ENCODE measurements around the gene FARS2. TPM values are rescaled to one million over a fixed set of nuclear protein-coding genes. Genes with fewer than 3 reads are reported as not detected.
A peak's percentile ranks its signal among the peaks of the same experiment; 100 is the strongest.

Gene FARS2
- total RNA-seq, 1 experiment from 2014 or later: 17.8 TPM

- intact Hi-C loops (cut with micrococcal nuclease; ENCODE audit: unreplicated experiment): no loop called here
- no peak for DNase-seq (ENCODE audit: low spot score)
- ChIA-PET CTCF (no interaction called here), POLR2A (ENCODE audit: low non-redundant PET) (no interaction called here)
- H3K4me3 ChIP-seq (ENCODE audit: low read depth, low read length, poor library complexity, severe bottlenecking): no peak overlapping the region
- no peak overlapping the region for H3K27ac ChIP-seq (ENCODE audit: low read depth, low read length, poor library complexity, severe bottlenecking)
- no peaks in the 10 kb centered on the region for H3K4me1 ChIP-seq (ENCODE audit: insufficient read depth, low read length, poor library complexity, severe bottlenecking)
- H3K9me3 ChIP-seq (ENCODE audit: low read depth, low read length, poor library complexity, severe bottlenecking): no peaks in the 10 kb centered on the region
- no TSS peak for BruUV-seq (replicated peaks)
- no peaks in the 10 kb centered on the region for H3K36me3 ChIP-seq (ENCODE audit: insufficient read depth, low read length, poor library complexity, severe bottlenecking)
- TF ChIP-seq EZH2 (IDR thresholded peaks at IDR 0.05; ENCODE audit: borderline replicate concordance, low read depth, low read length, poor library complexity, severe bottlenecking): no peak
- H3K27me3 ChIP-seq (replicated peaks; ENCODE audit: insufficient read depth, low read depth, low read length, poor library complexity): no peaks in the 10 kb centered on the region
Measured at GRCh38 chr6:5684320-5685053, 423.2 kb downstream of the FARS2 start.

- POLR2A ChIA-PET (ENCODE audit: low non-redundant PET): no interaction called here
- BruUV-seq (replicated peaks): no TSS peak
- intact Hi-C loops (cut with micrococcal nuclease; ENCODE audit: unreplicated experiment): no loop called here
- no peaks in the 10 kb centered on the region for H3K9me3 ChIP-seq (ENCODE audit: low read depth, low read length, poor library complexity, severe bottlenecking)
- H3K36me3 ChIP-seq (ENCODE audit: insufficient read depth, low read length, poor library complexity, severe bottlenecking): no peaks in the 10 kb centered on the region
- CTCF ChIA-PET: no interaction called here
- DNase-seq (ENCODE audit: low spot score): no peak
- no peak overlapping the region for H3K27ac ChIP-seq (ENCODE audit: low read depth, low read length, poor library complexity, severe bottlenecking)
- TF ChIP-seq CTCF (conservative IDR thresholded peaks at IDR 0.05; ENCODE audit: low read depth, low read length) (no peak), EZH2 (IDR thresholded peaks at IDR 0.05; ENCODE audit: borderline replicate concordance, low read depth, low read length, poor library complexity, severe bottlenecking) (no peak)
- no peaks in the 10 kb centered on the region for H3K27me3 ChIP-seq (replicated peaks; ENCODE audit: insufficient read depth, low read depth, low read length, poor library complexity)
- H3K4me1 ChIP-seq (ENCODE audit: insufficient read depth, low read length, poor library complexity, severe bottlenecking): peaks cover 18% of the 10 kb centered on the region
- no peak overlapping the region for H3K4me3 ChIP-seq (ENCODE audit: low read depth, low read length, poor library complexity, severe bottlenecking)
Measured at GRCh38 chr6:5693225-5694145, 432.2 kb downstream of the FARS2 start.

DNA sequence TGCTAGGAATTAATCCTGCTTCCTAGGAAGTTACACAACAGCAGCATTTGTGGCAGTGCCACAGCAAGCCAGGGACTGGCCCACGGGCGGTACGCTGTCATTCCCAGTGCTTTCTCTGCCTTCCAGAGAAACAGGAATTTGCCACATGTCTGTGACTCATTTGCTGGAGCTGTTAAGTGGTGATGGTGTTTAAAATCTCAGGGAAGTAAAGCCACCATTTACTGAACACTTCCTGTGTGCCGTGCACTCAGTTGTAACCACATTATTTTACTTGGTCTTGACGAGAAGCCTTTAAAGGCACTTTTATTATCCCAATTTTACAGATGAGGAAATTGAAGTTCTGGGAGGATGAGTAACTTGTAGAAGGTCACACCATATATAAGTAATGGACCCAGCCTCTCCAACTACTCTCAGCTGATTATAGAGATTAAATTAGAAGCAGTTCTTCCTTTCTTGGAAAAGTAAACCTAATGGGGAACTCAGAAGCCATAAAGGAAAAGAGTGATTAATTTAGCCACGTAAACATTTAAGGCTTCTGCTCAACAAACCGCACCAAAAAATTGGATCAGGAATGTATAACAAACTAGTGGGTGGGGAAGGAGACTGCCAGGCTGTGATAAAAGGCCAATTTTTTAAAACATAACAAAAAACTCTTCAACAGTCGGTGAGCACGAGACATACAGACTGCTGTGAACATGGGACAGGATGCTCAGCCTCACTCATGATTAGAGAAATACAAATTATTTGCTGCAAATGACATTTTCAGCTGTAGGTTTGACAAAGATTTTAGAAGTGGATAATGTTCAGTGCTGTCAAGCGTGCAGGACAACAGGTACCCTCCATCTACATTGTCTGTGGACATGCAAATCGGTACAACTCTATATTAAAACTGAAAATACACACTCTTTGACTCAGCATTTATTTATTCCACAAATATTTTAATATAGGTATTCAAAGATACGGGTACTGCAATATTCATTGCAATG is 434.2 kb downstream of the FARS2 start:
- Histone ChIP-seq H3K27me3 (replicated peaks; ENCODE audit: insufficient read depth, low read depth, low read length, poor library complexity) (no peaks in the 10 kb centered on the region), H3K4me3 (ENCODE audit: low read depth, low read length, poor library complexity, severe bottlenecking) (no peak overlapping the region), H3K27ac (ENCODE audit: low read depth, low read length, poor library complexity, severe bottlenecking) (peak overlapping the region; percentile 47), H3K9me3 (ENCODE audit: low read depth, low read length, poor library complexity, severe bottlenecking) (no peaks in the 10 kb centered on the region), H3K36me3 (ENCODE audit: insufficient read depth, low read length, poor library complexity, severe bottlenecking) (no peaks in the 10 kb centered on the region), H3K4me1 (ENCODE audit: insufficient read depth, low read length, poor library complexity, severe bottlenecking) (peaks cover 18% of the 10 kb centered on the region)
- intact Hi-C loops (cut with micrococcal nuclease; ENCODE audit: unreplicated experiment): no loop called here
- DNase-seq (ENCODE audit: low spot score): peak; percentile 84
- BruUV-seq (replicated peaks): no TSS peak
- ChIA-PET POLR2A (ENCODE audit: low non-redundant PET) (no interaction called here), CTCF (no interaction called here)
- no peak for TF ChIP-seq CTCF (conservative IDR thresholded peaks at IDR 0.05; ENCODE audit: low read depth, low read length)
- no peak for TF ChIP-seq EZH2 (IDR thresholded peaks at IDR 0.05; ENCODE audit: borderline replicate concordance, low read depth, low read length, poor library complexity, severe bottlenecking)

All from A673 (cell line).